Caco-2 (cell line): ENCODE measurements around the gene UBASH3B. TPM values are rescaled to one million over a fixed set of nuclear protein-coding genes. Genes with fewer than 3 reads are reported as not detected.

Experiments
- BruUV-seq: library from RNA; stranded (reverse); fragments of 400-500 nt; replicated peaks from 2 replicates; lab custom pipeline; 2021; lab: Mats Ljungman, UMichigan
- CTCF ChIA-PET: fragments of 300-600 bp; sonication (Branson Sonifier 250); formaldehyde crosslinking; loops from one replicate; lab custom pipeline; 2022; ENCODE audit warnings: antibody characterized with exemption; lab: Charles Lee
- POLR2A ChIA-PET: fragments of 300-600 bp; sonication (Branson Sonifier 250); formaldehyde crosslinking; loops from one replicate; lab custom pipeline; 2022; ENCODE audit warnings: antibody characterized with exemption; lab: Charles Lee
- DNase-seq, 2 experiments: peaks; one replicate each; pipeline versions ENCODE4 v3.0.0 to v3.0.0-alpha.2; 2020 to 2022
- H3K27me3 ChIP-seq: replicated peaks from 2 replicates; pipeline ENCODE4 v1.6.0; 2011; ENCODE audit warnings: low read length; ENCODE audit not compliant: control insufficient read depth, insufficient read depth
- H3K36me3 ChIP-seq: 2 replicates; pipeline ENCODE4 v1.5.1; 2011; ENCODE audit warnings: low read length; ENCODE audit not compliant: control insufficient read depth, insufficient read depth
- H3K4me1 ChIP-seq: fragments of 250-450 bp; sonication (Bioruptor Pico); 2 replicates; pipeline ENCODE4 v1.5.1; 2020; ENCODE audit warnings: mild to moderate bottlenecking
- H3K4me3 ChIP-seq: 2 replicates; pipeline ENCODE4 v1.5.1; 2011; ENCODE audit warnings: low read depth, mild to moderate bottlenecking, control low read depth, low read length
- H3K9me3 ChIP-seq: fragments of 250-450 bp; sonication (Bioruptor Pico); 2 replicates; pipeline ENCODE4 v1.5.1; 2020; ENCODE audit warnings: mild to moderate bottlenecking, moderate library complexity
- H3K27ac Mint-ChIP-seq: one replicate; pipeline ENCODE4 v1.8.0; 2022; ENCODE audit warnings: mixed read lengths; ENCODE audit not compliant: unreplicated experiment
- H3K27me3 Mint-ChIP-seq: one replicate; pipeline ENCODE4 v1.8.0; 2022; ENCODE audit warnings: mixed read lengths; ENCODE audit not compliant: insufficient read depth, unreplicated experiment
- H3K36me3 Mint-ChIP-seq: one replicate; pipeline ENCODE4 v1.8.0; 2022; ENCODE audit warnings: mild to moderate bottlenecking, mixed read lengths; ENCODE audit not compliant: insufficient read depth, unreplicated experiment
- H3K4me1 Mint-ChIP-seq: one replicate; pipeline ENCODE4 v1.8.0; 2022; ENCODE audit warnings: low read depth, mixed read lengths; ENCODE audit not compliant: unreplicated experiment
- H3K4me3 Mint-ChIP-seq: one replicate; pipeline ENCODE4 v1.8.0; 2022; ENCODE audit warnings: mild to moderate bottlenecking, moderate library complexity, mixed read lengths; ENCODE audit not compliant: unreplicated experiment
- H3K9me3 Mint-ChIP-seq: one replicate; pipeline ENCODE4 v1.8.0; 2022; ENCODE audit warnings: mixed read lengths; ENCODE audit not compliant: unreplicated experiment
- CTCF ChIP-seq, 2 experiments: fragments of 200-600 bp in 1 of 2; IDR thresholded peaks; 1 replicate in 1 of 2; 2 replicates in 1 of 2; pipeline versions ENCODE4 v1.5.1 to v1.8.0; 2011 to 2022; ENCODE audit warnings: antibody characterized with exemption in 1 of 2, control low read depth in 1 of 2, inconsistent platforms in 1 of 2, low read depth in 1 of 2, low read length in 1 of 2, mild to moderate bottlenecking in 1 of 2, moderate library complexity in 1 of 2; ENCODE audit not compliant: insufficient read depth in 1 of 2, severe bottlenecking in 1 of 2, unreplicated experiment in 1 of 2
- intact Hi-C: fragments of 100-400 bp; cut with micrococcal nuclease; formaldehyde crosslinking; loops from one replicate; pipeline ENCODE4 v1.10.0; 2022; ENCODE audit not compliant: unreplicated experiment
- total RNA-seq: library from RNA; stranded (reverse); gene quantifications from 2 replicates; pipeline ENCODE4 v1.2.3, GENCODE V29; 2022

The UBASH3B gene
- total RNA-seq, 1 experiment from 2014 or later, result 21.5 TPM

GRCh38 chr11:122791836-122792235 lies 136.3 kb downstream of the UBASH3B start:
- no peaks in the 10 kb centered on the region for H3K27me3 ChIP-seq
- Mint-ChIP-seq H3K27me3 (no peaks in the 10 kb centered on the region), H3K4me3 (no peak overlapping the region), H3K9me3 (no peaks in the 10 kb centered on the region), H3K36me3 (no peaks in the 10 kb centered on the region), H3K4me1 (peaks cover 5% of the 10 kb centered on the region), H3K27ac (no peak overlapping the region)
- no peaks in the 10 kb centered on the region for H3K4me1 ChIP-seq
- no peak overlapping the region for H3K4me3 ChIP-seq
- intact Hi-C loops, result no loop called here
- no TSS peak for BruUV-seq
- CTCF ChIA-PET, result no interaction called here
- DNase-seq, result no peak
- no peak for TF ChIP-seq CTCF (IDR thresholded peaks at IDR 0.05; ENCODE audit: insufficient read depth in 1 of 2, low read depth in 1 of 2, low read length in 1 of 2, severe bottlenecking in 1 of 2, unreplicated experiment in 1 of 2)
- POLR2A ChIA-PET, result no interaction called here
- H3K36me3 ChIP-seq, result no peaks in the 10 kb centered on the region
- H3K9me3 ChIP-seq, result no peaks in the 10 kb centered on the region

DNA sequence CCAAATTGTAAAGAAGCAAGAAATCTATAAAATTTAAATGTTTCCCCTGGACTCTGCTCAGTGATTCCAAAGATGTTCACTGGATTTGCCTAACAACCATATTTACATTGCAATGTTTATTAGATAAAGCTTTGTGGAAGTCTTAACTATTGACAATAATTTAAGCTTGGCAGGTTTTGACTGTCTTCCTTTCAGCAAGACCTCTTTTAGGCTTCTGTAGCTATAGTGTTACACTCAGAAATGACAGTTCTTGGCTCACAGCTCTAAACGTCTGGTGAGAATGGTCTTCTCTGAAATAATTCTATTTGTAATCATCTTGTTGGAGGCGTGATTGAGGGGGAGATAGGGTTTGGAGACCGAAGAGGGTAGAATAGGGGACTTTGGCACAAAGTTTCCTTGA lies 138.0 kb downstream of the UBASH3B start:
- no peaks in the 10 kb centered on the region for H3K36me3 ChIP-seq
- no peaks in the 10 kb centered on the region for H3K9me3 ChIP-seq

GRCh38 chr11:122795307-122795706 lies 139.8 kb downstream of the UBASH3B start:
- H3K27ac Mint-ChIP-seq, result no peak overlapping the region
- peaks cover 5% of the 10 kb centered on the region for H3K4me1 Mint-ChIP-seq
- no TSS peak for BruUV-seq
- H3K36me3 Mint-ChIP-seq, result no peaks in the 10 kb centered on the region
- DNase-seq, result no peak
- no peak for TF ChIP-seq CTCF (IDR thresholded peaks at IDR 0.05; ENCODE audit: insufficient read depth in 1 of 2, low read depth in 1 of 2, low read length in 1 of 2, severe bottlenecking in 1 of 2, unreplicated experiment in 1 of 2)
- Histone ChIP-seq H3K36me3 (no peaks in the 10 kb centered on the region), H3K9me3 (no peaks in the 10 kb centered on the region), H3K4me1 (no peaks in the 10 kb centered on the region), H3K4me3 (no peak overlapping the region), H3K27me3 (no peaks in the 10 kb centered on the region)
- no peaks in the 10 kb centered on the region for H3K27me3 Mint-ChIP-seq
- ChIA-PET CTCF (interaction anchor here (1.3 kb wide), 2 partner anchors 56 to 58 kb away, joined by 3 to 15 read pairs; no protein-coding TSS in a partner anchor), POLR2A (no interaction called here)
- intact Hi-C loops, result loop anchor here (5.0 kb wide), 1 partner anchor 227 kb away; no protein-coding TSS in a partner anchor
- H3K9me3 Mint-ChIP-seq, result no peaks in the 10 kb centered on the region
- H3K4me3 Mint-ChIP-seq, result no peak overlapping the region

More for the DNA sequence above, 138.0 kb downstream of the UBASH3B start:
- Histone ChIP-seq H3K4me3 (no peak overlapping the region), H3K4me1 (no peaks in the 10 kb centered on the region), H3K27me3 (no peaks in the 10 kb centered on the region)
- ChIA-PET CTCF (no interaction called here), POLR2A (no interaction called here)
- Mint-ChIP-seq H3K4me1 (peaks cover 5% of the 10 kb centered on the region), H3K27me3 (no peaks in the 10 kb centered on the region), H3K4me3 (no peak overlapping the region), H3K36me3 (no peaks in the 10 kb centered on the region), H3K9me3 (no peaks in the 10 kb centered on the region), H3K27ac (no peak overlapping the region)
- no peak for DNase-seq
- intact Hi-C loops, result no loop called here
- TF ChIP-seq CTCF (IDR thresholded peaks at IDR 0.05; ENCODE audit: insufficient read depth in 1 of 2, low read depth in 1 of 2, low read length in 1 of 2, severe bottlenecking in 1 of 2, unreplicated experiment in 1 of 2), result no peak
- BruUV-seq, result no TSS peak
